Measurements from ENCODE around the gene DENND1A. TPM values are rescaled to one million over a fixed set of nuclear protein-coding genes. Genes with fewer than 3 reads are reported as not detected.

Gene DENND1A
- total RNA-seq, 1 experiment from 2014 or later: 23.5 TPM

GRCh38 chr9:123957731-123958130, 27.8 kb upstream of the DENND1A start (continued):
- TF ChIP-seq ESRRA (CRISPR knock-in tag; IDR thresholded peaks at IDR 0.05; ENCODE audit: borderline replicate concordance) (no peak), ATF6 (CRISPR knock-in tag; IDR thresholded peaks at IDR 0.05) (no peak), JUN (CRISPR knock-in tag; IDR thresholded peaks at IDR 0.05) (no peak), ZNF263 (CRISPR knock-in tag; IDR thresholded peaks at IDR 0.05; ENCODE audit: low read depth) (no peak), NFATC4 (CRISPR knock-in tag; IDR thresholded peaks at IDR 0.05) (no peak), IRF1 (CRISPR knock-in tag; IDR thresholded peaks at IDR 0.05) (no peak), ZNF671 (CRISPR knock-in tag; IDR thresholded peaks at IDR 0.05) (no peak), SOX15 (CRISPR knock-in tag; IDR thresholded peaks at IDR 0.05) (no peak)
- TF ChIP-seq, protein P1, sequence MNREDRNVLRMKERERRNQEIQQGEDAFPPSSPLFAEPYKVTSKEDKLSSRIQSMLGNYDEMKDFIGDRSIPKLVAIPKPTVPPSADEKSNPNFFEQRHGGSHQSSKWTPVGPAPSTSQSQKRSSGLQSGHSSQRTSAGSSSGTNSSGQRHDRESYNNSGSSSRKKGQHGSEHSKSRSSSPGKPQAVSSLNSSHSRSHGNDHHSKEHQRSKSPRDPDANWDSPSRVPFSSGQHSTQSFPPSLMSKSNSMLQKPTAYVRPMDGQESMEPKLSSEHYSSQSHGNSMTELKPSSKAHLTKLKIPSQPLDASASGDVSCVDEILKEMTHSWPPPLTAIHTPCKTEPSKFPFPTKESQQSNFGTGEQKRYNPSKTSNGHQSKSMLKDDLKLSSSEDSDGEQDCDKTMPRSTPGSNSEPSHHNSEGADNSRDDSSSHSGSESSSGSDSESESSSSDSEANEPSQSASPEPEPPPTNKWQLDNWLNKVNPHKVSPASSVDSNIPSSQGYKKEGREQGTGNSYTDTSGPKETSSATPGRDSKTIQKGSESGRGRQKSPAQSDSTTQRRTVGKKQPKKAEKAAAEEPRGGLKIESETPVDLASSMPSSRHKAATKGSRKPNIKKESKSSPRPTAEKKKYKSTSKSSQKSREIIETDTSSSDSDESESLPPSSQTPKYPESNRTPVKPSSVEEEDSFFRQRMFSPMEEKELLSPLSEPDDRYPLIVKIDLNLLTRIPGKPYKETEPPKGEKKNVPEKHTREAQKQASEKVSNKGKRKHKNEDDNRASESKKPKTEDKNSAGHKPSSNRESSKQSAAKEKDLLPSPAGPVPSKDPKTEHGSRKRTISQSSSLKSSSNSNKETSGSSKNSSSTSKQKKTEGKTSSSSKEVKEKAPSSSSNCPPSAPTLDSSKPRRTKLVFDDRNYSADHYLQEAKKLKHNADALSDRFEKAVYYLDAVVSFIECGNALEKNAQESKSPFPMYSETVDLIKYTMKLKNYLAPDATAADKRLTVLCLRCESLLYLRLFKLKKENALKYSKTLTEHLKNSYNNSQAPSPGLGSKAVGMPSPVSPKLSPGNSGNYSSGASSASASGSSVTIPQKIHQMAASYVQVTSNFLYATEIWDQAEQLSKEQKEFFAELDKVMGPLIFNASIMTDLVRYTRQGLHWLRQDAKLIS (CRISPR knock-in tag; IDR thresholded peaks at IDR 0.05; ENCODE audit: borderline replicate concordance): no peak
- TF ChIP-seq, protein P2, sequence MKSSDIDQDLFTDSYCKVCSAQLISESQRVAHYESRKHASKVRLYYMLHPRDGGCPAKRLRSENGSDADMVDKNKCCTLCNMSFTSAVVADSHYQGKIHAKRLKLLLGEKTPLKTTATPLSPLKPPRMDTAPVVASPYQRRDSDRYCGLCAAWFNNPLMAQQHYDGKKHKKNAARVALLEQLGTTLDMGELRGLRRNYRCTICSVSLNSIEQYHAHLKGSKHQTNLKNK (CRISPR knock-in tag; IDR thresholded peaks at IDR 0.05): no peak

GRCh38 chr9:123957168-123957721, 27.3 kb upstream of the DENND1A start:
- Mint-ChIP-seq H3K36me3 (no peaks in the 10 kb centered on the region), H3K27ac (no peak overlapping the region), H3K27me3 (ENCODE audit: low read depth) (peaks cover 12% of the 10 kb centered on the region), H3K9me3 (no peaks in the 10 kb centered on the region), H3K4me1 (peaks cover 25% of the 10 kb centered on the region), H3K4me3 (no peak overlapping the region)
- ChIA-PET POLR2A (no interaction called here), CTCF (interaction anchor here (2.5 kb wide), 1 partner anchor 83 kb away, joined by 6 read pairs; no protein-coding TSS in a partner anchor)
- ATAC-seq (no peak), DNase-seq (ENCODE audit: low spot score) (no peak)
- no peak for TF ChIP-seq NR3C1 (CRISPR knock-in tag; conservative IDR thresholded peaks at IDR 0.05; ENCODE audit: low read depth)
- TF ChIP-seq, protein P2 (CRISPR knock-in tag; IDR thresholded peaks at IDR 0.05): no peak
- no peak for TF ChIP-seq SOX15 (CRISPR knock-in tag; IDR thresholded peaks at IDR 0.05)
- TF ChIP-seq PREB (CRISPR knock-in tag; IDR thresholded peaks at IDR 0.05; ENCODE audit: borderline replicate concordance): no peak
- no peak for TF ChIP-seq CBFB (CRISPR knock-in tag; IDR thresholded peaks at IDR 0.05; ENCODE audit: low read depth)
- TF ChIP-seq SMAD3 (CRISPR knock-in tag; IDR thresholded peaks at IDR 0.05; ENCODE audit: borderline replicate concordance): no peak
- TF ChIP-seq OVOL2 (CRISPR knock-in tag; IDR thresholded peaks at IDR 0.05; ENCODE audit: borderline replicate concordance): no peak
- TF ChIP-seq NR2C2 (CRISPR knock-in tag; IDR thresholded peaks at IDR 0.05): no peak
- TF ChIP-seq, protein P3, sequence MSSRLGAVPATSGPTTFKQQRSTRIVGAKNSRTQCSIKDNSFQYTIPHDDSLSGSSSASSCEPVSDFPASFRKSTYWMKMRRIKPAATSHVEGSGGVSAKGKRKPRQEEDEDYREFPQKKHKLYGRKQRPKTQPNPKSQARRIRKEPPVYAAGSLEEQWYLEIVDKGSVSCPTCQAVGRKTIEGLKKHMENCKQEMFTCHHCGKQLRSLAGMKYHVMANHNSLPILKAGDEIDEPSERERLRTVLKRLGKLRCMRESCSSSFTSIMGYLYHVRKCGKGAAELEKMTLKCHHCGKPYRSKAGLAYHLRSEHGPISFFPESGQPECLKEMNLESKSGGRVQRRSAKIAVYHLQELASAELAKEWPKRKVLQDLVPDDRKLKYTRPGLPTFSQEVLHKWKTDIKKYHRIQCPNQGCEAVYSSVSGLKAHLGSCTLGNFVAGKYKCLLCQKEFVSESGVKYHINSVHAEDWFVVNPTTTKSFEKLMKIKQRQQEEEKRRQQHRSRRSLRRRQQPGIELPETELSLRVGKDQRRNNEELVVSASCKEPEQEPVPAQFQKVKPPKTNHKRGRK (CRISPR knock-in tag; IDR thresholded peaks at IDR 0.05; ENCODE audit: borderline replicate concordance): no peak
- TF ChIP-seq IRF2 (CRISPR knock-in tag; IDR thresholded peaks at IDR 0.05; ENCODE audit: borderline replicate concordance, low read depth): no peak
